ENCODE results near the gene CTRB1.

DNA sequence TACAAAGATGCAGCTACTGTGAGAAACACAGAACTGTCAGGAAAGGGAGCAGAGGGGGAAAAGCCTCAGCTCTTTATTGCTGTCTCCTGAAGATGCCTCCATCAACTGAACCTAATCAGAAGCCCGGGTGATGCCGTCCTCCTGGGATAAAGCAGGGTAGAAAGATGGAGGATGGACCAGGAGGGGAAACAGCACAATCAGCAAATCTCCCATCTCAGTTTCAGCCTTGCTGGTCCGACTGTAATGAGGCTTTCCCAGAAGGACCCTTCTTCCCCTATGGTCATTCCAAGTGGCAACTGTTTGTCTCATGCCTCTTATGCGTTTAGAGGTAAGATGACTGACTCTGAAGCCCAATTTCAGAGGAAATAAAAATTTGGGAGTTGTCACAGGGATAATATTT, 46.2 kb upstream of the CTRB1 start:
- TF ChIP-seq FOXM1 (IDR thresholded peaks at IDR 0.05; ENCODE audit: borderline replicate concordance) (no peak), BHLHE40 (IDR thresholded peaks at IDR 0.05; ENCODE audit: borderline replicate concordance) (no peak), SP1 (IDR thresholded peaks at IDR 0.05) (no peak), L3MBTL2 (conservative IDR thresholded peaks at IDR 0.05) (no peak), HDGF (IDR thresholded peaks at IDR 0.05; ENCODE audit: borderline replicate concordance) (no peak), FOXK2 (IDR thresholded peaks at IDR 0.05) (no peak), ELF4 (IDR thresholded peaks at IDR 0.05) (no peak), ARNT (IDR thresholded peaks at IDR 0.05) (no peak), SUZ12 (IDR thresholded peaks at IDR 0.05) (no peak), ZNF384 (IDR thresholded peaks at IDR 0.05) (no peak)
- TF ChIP-seq, protein P1, sequence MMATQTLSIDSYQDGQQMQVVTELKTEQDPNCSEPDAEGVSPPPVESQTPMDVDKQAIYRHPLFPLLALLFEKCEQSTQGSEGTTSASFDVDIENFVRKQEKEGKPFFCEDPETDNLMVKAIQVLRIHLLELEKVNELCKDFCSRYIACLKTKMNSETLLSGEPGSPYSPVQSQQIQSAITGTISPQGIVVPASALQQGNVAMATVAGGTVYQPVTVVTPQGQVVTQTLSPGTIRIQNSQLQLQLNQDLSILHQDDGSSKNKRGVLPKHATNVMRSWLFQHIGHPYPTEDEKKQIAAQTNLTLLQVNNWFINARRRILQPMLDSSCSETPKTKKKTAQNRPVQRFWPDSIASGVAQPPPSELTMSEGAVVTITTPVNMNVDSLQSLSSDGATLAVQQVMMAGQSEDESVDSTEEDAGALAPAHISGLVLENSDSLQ (IDR thresholded peaks at IDR 0.05), result no peak

Data from HEK293T (cell line).